ENCODE results near the gene SFI1.
"Not testable (repeated sequence)": the region's sequence is repeated elsewhere in the genome, so short reads cannot be mapped to it uniquely, and the experiment has no call there.

Gene SFI1

DNA sequence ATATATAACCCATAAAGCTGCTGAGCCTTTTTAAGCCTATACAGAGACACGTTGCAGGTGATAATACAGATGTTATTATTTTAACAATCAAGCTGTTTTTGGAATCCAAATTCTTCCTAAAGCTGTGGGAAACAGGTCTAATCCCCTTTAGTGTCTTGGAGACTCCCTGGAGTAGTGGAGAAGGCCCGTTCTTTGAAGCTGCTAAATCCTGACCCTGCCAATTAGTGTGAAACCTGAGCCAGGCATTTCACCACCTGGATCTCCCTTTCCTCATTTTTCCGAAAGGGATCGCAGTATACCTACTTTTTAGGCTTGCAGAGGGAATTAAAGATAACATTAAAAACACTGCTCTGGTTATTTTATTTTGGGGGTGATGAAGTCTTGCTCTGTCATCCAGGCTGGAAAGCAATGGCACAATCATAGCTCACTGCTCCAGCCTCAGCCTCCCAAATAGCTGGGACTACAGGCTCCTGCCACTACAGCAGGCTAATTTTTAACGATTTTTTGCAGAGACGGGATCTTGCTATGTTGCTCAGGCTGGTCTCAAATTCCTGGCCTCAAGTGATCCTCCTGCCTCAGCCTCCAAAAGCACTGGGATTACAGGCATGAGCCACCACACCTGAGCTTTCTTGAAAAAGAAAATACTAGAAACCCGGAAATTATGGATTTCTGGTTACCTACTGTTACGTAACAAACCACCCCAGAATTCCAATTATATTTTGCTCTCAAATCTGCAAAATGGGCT, 4.9 kb upstream of the SFI1 start:
- DNase-seq (ENCODE audit: low spot score), result no peak

DNA sequence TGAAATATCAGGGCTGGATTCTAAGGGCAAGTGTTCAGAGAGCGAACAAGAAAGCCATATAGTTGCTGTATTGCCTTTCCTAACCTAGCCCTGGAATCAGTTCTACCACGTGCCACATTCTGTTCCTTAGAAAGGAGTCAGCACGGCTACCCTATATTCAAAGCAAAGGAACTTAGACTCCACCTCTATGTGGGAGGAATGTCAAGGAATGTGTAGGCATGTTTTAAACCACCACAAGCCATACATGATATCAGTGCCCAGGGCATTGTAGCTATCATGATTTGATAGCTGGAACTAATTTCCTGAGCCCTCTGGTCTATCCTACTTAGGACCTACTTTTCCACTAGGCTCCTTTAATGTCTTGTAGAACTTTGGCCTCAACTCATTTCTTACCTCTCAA, 4.2 kb upstream of the SFI1 start:
- no peak for DNase-seq (ENCODE audit: low spot score)

DNA sequence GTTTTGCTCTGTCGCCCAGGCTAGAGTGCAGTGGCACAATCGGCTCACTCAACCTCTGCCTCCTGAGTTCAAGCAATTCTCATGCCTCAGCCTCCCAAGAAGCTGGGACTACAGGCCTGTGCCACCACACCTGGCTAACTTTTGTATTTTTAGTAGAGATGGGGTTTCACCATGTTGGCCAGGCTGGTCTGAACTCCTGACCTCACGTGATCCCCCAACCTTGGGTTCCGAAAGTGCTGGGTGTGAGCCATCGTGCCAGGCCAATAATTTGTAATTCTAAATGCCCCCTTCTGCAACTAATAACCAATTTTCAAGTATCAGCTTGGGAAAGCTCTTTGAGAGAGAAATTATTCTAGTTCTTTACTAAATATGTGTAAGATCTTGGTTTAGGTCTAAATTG, 3.0 kb upstream of the SFI1 start:
- not testable (repeated sequence) for DNase-seq (ENCODE audit: low spot score)

DNA sequence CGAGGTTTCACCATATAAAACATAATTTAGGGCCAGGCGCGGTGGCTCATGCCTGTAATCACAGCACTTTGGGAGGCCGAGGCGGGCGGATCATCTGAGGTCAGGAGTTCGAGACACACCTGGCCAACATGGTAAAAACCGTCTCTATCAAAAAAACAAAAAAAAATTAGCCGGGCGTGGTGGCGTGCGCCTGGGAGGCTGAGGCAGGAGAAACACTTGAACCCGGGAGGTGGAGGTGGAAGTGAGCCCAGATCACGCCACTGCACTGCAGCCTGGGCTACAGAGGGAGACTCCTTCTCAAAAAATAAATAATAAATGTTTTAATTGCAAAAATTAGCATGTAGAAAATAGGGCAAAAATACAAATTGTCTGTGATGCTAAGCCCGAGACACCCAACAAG, 993 bp upstream of the SFI1 start:
- no peak for DNase-seq (ENCODE audit: low spot score)

DNA sequence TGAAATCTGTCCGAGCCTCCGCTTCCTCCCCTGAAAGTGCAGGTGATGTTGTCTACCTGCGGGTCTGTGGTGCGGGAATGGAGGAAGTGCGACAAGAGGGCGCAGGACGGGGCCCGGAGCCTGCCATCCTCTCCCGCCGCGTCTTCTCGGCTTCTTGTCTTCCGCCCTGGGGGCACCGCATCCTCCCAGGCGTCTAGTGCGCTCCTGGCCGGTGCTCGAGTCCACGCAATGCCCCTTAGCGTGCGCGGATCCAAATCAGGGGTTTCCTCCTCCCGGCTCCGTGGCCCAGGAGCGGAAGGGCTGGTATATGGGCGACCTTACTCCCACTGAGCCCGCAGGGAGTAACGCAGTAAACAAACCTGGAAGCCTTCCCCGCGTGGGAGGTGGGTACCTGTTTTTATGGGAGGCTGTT, 405 bp downstream of the SFI1 start:
- peak; percentile 39 for DNase-seq (ENCODE audit: low spot score)

DNA sequence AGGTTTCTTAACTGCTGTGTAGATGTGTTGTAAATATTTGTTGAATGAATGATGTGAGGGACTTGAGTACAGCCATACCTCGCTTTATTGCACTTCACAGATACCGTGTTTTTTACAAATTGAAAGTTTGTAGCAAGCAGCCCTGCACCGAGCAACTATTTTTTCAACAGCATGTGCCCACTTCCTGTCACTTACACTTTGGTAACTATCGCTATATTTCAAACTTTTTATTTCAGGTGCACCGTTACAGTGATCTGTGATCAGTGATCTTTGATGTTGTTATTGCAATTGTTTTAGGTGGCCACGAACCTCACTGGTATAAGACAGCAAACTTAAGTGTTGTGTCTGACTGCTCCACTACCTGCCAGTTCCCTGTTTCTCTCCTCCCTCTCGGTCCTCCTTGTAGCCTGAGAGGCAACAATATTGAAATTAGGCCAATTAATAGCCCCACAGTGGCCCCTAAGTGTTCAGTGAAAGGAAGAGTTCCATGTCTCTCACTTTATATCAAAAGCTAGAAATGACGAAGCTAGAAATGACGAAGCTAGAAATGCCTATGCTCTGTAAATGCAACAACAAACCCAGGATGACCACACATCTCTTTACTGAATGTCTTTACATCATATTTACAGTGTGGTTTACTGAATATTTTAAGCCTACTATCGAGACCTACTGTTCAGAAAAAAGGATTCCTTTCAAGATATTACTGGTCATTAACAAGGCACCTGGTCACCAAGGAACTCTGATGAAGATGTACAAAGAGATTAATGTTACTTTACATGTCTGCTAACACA, 1.0 kb downstream of the SFI1 start:
- peak; percentile 68 for DNase-seq (ENCODE audit: low spot score)

DNA sequence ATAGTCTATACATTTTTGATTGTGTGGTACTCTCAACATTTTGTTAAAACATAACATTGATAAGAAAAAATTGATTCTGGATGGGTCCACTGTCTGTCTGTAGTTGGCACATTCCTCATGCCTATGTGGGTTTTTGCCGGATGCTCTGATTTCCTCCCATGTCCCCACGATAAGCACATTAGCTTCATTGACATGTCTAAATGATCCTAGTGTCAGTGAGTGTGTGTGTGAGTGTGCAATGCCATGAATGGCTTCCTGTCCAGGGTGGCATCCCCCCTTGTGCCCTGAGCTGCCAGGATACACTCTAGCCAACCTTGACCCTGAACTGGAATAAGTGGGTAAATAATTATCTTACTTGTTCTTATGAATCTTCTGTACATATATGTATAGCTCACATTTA, 5.4 kb downstream of the SFI1 start:
- no peak for DNase-seq (ENCODE audit: low spot score)

DNA sequence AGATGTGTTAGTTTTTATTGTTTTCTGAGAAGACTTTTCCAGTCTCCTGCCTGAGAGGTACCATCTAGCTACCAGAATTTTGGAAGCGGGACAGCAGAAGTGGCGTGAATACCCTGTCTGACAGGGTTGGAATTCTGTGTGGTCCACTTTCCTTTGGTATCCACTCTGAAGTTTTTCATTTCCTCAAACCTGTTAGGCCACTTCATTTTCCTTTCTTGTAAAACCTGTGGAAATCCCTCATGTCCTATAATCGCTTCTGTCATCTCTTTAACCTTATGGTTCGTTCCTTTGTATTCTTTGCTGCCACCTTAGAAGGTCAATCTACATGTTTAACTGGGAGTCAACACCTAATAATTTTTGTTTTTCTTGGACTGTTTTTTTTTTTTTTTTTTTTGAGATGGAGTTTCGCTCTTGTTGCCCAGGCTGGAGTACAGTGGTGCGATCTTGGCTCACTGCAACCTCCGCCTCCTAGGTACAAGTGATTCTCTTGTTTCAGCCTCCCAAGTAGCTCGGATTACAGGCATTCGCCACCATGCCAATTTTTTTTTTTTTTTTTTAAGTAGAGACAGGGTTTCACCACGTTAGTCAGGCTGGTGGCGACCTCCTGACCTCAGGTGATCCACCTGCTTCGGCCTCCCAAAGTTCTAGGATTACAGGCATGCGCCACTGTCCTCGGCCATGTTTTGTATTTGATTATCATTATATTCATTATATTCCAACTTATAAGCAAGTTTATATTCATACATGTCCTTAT, 7.1 kb downstream of the SFI1 start:
- DNase-seq (ENCODE audit: low spot score), result no peak

DNA sequence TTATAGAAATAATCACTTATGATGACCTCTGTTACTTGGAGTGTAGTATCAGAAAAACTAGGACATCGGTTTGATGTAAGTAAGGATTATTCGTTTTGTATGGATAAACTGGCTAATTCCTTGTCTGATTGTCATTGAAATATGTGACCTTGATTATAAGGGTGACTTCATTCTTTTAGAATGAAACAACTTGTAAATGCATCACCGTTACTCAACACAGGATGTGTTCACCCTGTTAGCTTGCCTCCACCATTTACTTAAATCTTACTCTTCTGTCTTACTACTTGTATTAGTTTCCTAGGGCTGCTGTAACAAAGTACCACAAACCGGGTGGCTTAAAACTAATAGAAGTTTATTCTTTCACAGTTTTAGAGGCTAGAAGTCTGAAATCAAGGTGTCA, 7.9 kb downstream of the SFI1 start:
- no peak for DNase-seq (ENCODE audit: low spot score)

DNA sequence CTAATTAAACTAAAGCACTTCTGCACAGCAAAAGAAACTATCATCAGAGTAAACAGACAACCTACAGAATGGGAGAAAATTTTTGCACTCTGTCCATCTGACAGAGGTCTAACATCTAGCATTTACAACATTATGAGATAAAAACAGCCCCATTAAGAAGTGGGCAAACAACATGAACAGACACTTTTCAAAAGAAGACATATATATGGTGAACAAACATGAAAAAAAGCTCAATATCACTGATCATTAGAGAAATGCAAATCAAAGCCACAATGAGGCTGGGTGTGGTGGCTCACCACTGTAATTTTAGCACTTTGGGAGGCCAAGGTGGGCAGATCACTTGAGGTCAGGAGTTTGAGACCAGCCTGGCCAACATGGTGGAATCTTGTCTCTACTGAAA, 11.2 kb downstream of the SFI1 start:
- DNase-seq (ENCODE audit: low spot score), result not testable (repeated sequence)

DNA sequence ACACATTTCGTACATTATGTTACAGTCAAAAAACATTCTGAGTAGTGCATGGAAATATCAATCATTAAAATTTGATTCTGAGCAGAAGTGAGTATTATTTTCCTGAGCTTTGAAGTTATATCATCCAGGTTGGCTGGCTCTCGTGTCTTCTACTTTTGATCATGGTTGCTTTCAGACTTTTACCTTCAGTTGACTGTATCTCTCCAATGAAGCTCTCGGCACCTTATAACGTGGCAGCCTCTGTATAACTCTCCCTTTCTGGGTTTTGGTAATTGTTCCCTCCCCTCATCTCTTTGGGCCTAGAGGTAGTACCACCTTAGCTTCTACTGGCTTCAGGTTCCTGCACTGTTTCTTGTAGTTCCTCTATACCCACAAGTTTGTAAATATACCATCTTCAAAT, 12.2 kb downstream of the SFI1 start:
- DNase-seq (ENCODE audit: low spot score), result no peak

DNA sequence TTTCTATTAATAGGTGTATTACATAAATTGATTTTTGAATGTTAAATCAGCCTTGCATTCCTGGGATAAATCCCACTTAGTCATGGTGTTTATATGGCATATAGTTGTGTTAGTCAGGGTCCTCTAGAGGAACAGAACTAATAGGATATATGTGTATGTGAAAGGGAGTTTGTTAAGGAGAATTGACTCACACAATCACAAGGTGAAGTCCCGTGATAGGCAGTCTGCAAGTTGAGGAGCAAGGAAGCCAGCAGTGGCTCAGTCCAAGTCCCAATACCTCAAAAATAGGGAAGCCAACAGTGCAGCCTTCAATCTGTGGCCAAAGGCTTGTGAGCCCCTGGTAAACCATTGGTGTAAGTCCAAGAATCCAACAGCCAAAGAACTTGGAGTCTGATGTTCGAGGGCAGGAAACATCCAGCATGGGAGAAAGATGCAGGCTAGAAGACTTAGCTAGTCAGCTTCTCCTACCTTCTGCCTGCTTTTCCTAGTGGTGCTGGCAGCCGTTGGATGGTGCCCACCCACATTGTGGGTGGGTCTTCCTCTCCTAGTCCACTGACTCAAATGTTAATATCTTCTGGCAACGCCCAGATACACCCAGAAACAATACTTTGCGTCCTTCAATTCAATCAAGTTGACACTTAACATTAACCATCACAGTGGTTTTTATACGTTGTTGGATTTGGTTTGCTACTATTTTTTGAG, 12.9 kb downstream of the SFI1 start:
- no peak for DNase-seq (ENCODE audit: low spot score)

DNA sequence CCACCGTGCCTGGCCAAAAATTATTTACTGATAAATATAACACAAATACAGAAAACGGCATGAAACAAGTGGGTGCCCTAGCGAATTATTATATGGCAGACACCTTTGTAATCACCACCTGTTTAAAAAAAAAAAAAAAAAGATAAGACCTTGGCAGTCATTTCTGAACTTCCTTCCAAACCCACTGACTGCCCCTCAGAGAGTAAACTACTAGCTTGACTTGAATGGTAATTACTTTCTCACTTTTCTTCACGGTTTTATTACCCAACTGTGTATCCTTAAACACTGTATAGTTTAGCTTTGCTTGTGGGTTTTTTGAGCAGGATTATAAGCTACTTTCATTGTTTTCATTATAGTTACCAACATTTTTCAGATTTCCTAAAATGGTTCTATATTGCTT, 23.7 kb downstream of the SFI1 start:
- DNase-seq (ENCODE audit: low spot score), result peak; percentile 44

DNA sequence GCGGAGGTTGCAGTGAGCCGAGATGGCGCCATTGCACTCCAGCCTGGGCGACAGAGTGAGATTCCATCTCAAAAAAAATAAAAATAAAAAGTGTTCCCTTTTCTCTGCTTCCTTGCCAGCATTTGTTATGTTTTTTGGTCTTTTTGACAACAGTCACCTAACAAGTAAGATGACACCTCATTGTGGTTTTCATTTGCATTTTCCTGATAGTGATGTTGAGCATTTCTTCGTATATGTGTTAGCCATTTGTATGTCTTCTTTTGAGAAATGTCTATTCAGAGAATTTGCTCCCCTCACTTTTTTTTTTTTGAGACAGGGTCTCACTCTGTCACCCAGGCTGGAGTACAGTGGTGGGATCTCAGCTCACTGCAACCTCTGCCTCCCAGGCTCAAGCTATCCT, 27.8 kb downstream of the SFI1 start:
- DNase-seq (ENCODE audit: low spot score), result peak; percentile 62

DNA sequence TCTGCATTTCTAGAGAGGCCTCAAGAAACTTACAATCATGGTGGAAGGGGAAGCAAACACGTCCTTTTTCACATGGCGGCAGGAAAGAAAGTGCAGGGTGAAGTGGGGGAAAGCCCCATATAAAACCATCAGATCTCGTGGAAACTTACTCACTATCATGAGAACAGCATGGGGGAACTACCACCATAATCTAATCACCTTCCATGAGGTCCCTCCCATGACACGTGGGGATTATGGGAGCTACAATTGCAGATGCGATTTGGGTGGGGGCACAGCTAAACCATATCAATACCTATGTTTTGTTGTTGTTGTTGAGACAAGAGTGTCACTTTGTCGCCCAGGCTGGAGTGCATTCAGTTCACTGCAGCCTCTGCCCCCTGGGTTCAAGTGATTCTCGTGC, 29.9 kb downstream of the SFI1 start:
- DNase-seq (ENCODE audit: low spot score), result peak; percentile 59

DNA sequence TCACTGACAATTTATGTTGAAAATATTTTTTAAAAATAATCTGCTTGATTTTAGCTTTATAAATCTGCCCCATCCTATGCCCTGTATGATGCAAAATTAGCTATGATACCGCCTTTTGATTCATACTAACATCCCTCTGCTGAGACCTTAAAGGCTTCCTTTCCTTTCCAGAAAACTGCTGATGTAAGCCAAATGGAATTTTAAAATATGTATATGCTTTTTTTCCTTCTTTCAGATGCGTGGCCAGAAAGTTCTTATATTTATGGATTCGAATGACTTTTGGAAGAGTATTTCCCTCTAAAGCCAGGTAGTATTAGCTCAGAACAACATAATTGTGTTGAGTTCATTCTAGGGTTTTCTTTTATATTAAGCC, 34.5 kb downstream of the SFI1 start:
- no peak for DNase-seq (ENCODE audit: low spot score)

DNA sequence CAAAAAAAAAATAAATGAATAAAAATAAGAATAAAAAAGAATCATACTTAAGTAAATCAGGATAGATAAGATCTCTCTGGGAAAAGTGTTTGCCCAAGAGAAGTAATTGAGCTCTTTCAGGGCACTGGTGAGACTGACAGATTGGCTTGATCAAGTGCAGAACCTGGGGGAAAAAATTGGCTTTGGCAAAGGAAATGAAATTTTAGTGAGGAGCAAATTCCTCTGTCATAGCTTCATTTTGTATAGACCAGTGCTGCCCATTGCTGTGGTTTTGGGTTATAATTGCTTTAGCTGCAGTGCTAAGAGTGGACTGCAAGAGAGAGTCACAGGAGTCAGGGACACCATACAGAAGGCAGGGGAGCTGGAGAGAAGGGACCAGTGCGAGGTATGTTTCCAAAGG, 35.7 kb downstream of the SFI1 start:
- no peak for DNase-seq (ENCODE audit: low spot score)

DNA sequence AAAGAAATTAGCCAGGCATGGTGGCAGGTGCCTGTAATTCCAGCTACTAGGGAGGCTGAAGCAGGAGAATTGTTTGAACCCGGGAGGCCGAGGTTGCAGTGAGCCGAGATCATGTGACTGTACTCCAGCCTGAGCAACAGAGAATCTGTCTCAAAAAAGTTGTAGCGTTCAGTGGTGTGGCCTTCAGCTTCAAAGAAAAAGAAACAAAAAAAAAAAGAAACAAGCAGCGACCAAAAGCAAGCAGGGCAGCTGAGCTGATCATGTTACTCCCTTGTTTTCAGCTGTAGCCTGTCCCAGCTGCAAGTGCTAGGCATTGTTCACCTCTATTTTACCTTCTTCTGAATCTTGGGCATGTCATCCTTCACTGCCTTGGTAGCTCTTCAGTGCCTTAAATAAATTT, 37.0 kb downstream of the SFI1 start:
- no peak for DNase-seq (ENCODE audit: low spot score)

DNA sequence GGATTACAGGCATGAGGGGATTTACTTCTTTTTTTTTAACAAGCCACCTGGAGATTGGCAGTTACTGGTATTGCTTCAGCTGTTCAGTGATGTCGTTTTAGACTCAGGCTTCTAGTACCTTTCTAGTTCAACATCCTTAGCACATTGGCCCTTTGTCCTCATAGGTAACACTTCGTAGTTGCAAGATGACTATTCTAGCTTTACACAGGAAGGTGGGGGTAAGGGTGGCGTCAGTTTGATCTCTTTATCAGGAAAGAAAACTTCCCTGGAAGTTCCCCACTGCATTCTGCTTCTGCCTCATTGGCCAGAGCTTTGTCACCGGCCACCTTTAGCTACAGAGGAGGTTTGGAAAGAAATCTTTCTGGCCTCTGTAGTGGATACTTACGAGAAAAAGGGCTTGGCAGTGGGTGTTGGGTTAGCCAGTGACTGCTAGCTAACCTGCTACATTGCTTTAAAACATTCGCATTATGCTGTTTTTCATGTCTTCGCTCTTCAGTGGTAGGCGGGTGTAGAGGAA, 40.7 kb downstream of the SFI1 start:
- DNase-seq (ENCODE audit: low spot score), result peak; percentile 89

DNA sequence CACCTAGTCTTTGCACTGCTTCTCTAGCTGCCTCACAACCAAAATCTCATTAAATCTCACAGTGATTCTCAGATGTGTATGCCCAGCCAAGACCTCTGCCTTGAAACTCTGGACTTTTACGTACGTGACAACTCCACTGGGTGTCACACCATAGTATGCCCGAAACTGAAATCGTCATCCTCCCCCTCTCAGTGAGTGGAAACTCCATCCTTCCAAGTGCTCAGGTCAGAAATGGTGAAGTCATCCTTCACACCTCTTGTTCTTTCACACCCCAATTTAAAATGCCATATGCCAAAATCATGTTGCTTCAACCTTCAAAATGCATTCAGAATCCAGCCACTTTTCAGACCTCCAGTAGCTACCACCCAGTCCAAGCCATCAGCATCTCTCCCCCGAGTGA, 42.5 kb downstream of the SFI1 start:
- DNase-seq (ENCODE audit: low spot score), result peak; percentile 77

DNA sequence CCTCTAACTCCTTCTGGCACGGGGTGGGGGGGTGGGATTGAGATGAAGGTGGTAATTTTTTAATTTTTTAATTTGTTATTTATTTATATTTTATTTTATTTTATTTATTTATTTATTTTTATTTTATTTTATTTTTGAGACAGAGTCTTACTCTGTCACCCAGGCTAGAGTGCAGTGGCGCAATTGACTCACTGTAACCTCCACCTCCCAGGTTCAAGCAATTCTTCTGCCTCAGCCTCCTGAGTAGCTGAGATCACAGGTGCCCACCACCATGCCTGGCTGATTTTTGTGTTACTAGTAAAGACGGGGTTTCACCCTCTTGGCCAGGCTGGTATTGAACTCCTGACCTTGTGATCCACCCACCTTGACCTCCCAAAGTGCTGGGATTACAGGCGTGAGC, 43.8 kb downstream of the SFI1 start:
- not testable (repeated sequence) for DNase-seq (ENCODE audit: low spot score)

DNA sequence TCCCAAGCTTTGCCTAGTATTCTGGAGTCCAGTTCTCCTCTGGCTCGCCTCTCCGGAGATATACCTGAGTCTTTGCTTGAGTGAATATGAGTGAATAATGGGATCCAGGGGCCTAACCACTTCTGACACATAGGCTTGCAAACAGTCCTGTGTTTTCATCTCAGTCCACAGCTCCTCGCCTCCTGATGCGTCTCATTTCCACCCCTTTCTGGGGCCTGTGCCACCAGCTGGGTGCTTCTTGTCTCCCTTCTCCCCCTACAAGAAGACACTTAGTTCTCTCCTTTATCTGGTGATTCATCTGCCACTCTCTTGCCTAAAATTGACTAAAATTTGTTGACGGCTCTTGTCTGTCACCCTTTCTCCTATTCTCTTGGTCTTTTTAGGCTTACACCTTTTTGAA, 44.6 kb downstream of the SFI1 start:
- no peak for DNase-seq (ENCODE audit: low spot score)

Data from activated CD4-positive, alpha-beta T cell treated with anti-CD3 and anti-CD28 coated beads, Interleukin-2, Interleukin-4, amounts not matched to agents 100 ng/mL and 50 ng/mL, durations not matched to agents 16 hours and 8 hours (primary cell).